HL-60 (cell line): ENCODE results near the gene MAPK7.
A peak's percentile ranks its signal among the peaks of the same experiment; 100 is the strongest.

Source experiments
- DNase-seq, 2 experiments: peaks; one replicate each; pipeline ENCODE4 v3.0.0-alpha.2; 2010 to 2020; ENCODE audit warnings: low read depth in 1 of 2, low spot score in 1 of 2
- H3K27ac ChIP-seq: fragments of 250-450 bp; sonication (Bioruptor Pico); replicated peaks from 2 replicates; pipeline ENCODE4 v1.5.1; 2020; ENCODE audit warnings: mild to moderate bottlenecking, moderate library complexity
- H3K27me3 ChIP-seq: fragments of 250-450 bp; sonication (Bioruptor Pico); 2 replicates; pipeline ENCODE4 v1.5.1; 2021; ENCODE audit warnings: mild to moderate bottlenecking, moderate library complexity; ENCODE audit not compliant: insufficient read depth, poor library complexity, severe bottlenecking
- H3K4me3 ChIP-seq: replicated peaks from 2 replicates; pipeline ENCODE4 v1.5.1; 2011; ENCODE audit warnings: mild to moderate bottlenecking, control low read depth, low read length; ENCODE audit not compliant: insufficient read depth
- CTCF ChIP-seq: IDR thresholded peaks from one replicate; pipeline ENCODE4 v1.5.1; 2011; ENCODE audit warnings: low read length, control low read depth, inconsistent platforms; ENCODE audit not compliant: insufficient read depth
- GABPA ChIP-seq: IDR thresholded peaks from 2 replicates; pipeline ENCODE4 v1.6.1; 2012; ENCODE audit warnings: low read depth
- POLR2AphosphoS5 ChIP-seq: IDR thresholded peaks from 2 replicates; pipeline ENCODE4 v1.6.1; 2012; ENCODE audit warnings: low read depth
- REST ChIP-seq: IDR thresholded peaks from 2 replicates; pipeline ENCODE4 v1.6.1; 2012; ENCODE audit warnings: low read depth; ENCODE audit not compliant: insufficient replicate concordance
- SPI1 ChIP-seq: IDR thresholded peaks from 2 replicates; pipeline ENCODE4 v1.6.1; 2012; ENCODE audit warnings: low read depth, mild to moderate bottlenecking, borderline replicate concordance

MAPK7 gene

GRCh38 chr17:19362277-19363113, 15.8 kb upstream of the MAPK7 start, which contains the start of gene B9D1:
B9D1 (minus strand) TSS chr17:19362723; CDS start chr17:19362569, 154 bp downstream.
- H3K27ac ChIP-seq: peak within 1 kb of the TSS; percentile 62
- H3K27me3 ChIP-seq: no peaks in the 10 kb centered on the region
- peak; percentile 65 to 72 for DNase-seq
- no peak for TF ChIP-seq SPI1
- no peak for TF ChIP-seq POLR2AphosphoS5
- TF ChIP-seq CTCF: peak; percentile 25
- peak within 1 kb of the TSS; percentile 65 for H3K4me3 ChIP-seq

- Histone ChIP-seq H3K4me3 (peak overlapping the region; percentile 65), H3K27me3 (no peaks in the 10 kb centered on the region), H3K27ac (no peak overlapping the region)
- DNase-seq: no peak
- TF ChIP-seq POLR2AphosphoS5 (no peak), GABPA (no peak)
Observed at GRCh38 chr17:19363114-19363438, 15.2 kb upstream of the MAPK7 start.

GRCh38 chr17:19363460-19364035, 14.8 kb upstream of the MAPK7 start:
- DNase-seq: no peak
- Histone ChIP-seq H3K4me3 (no peak overlapping the region), H3K27ac (no peak overlapping the region), H3K27me3 (no peaks in the 10 kb centered on the region)
- no peak for TF ChIP-seq GABPA
- TF ChIP-seq REST: no peak
- no peak for TF ChIP-seq CTCF
- no peak for TF ChIP-seq SPI1
- TF ChIP-seq POLR2AphosphoS5: no peak

- Histone ChIP-seq H3K4me3 (no peak overlapping the region), H3K27me3 (no peaks in the 10 kb centered on the region), H3K27ac (no peak overlapping the region)
- DNase-seq: no peak
- TF ChIP-seq REST (no peak), GABPA (no peak), CTCF (no peak), POLR2AphosphoS5 (no peak)
Observed at GRCh38 chr17:19364699-19365498, 13.4 kb upstream of the MAPK7 start.
